WERI-Rb-1 (cell line): ENCODE measurements around the gene SLC39A7.

Experiments used
- DNase-seq: peaks from one replicate; pipeline ENCODE4 v3.0.0-alpha.2; 2020
- H3K27ac ChIP-seq: fragments of 250-450 bp; sonication (Bioruptor Pico); 2 replicates; pipeline ENCODE4 v1.5.1; 2020; ENCODE audit warnings: mild to moderate bottlenecking, moderate library complexity
- H3K27me3 ChIP-seq: fragments of 250-450 bp; sonication (Bioruptor Pico); 2 replicates; pipeline ENCODE4 v1.5.1; 2021; ENCODE audit warnings: mild to moderate bottlenecking, low read depth, moderate library complexity; ENCODE audit not compliant: insufficient read depth, severe bottlenecking
- H3K36me3 ChIP-seq: fragments of 250-450 bp; sonication (Bioruptor Pico); 2 replicates; pipeline ENCODE4 v1.5.1; 2020; ENCODE audit warnings: mild to moderate bottlenecking, moderate library complexity
- H3K4me3 ChIP-seq: 2 replicates; pipeline ENCODE4 v1.5.1; 2011; ENCODE audit warnings: low read depth, mild to moderate bottlenecking, control low read depth, low read length
- H3K9me3 ChIP-seq: fragments of 250-450 bp; sonication (Bioruptor Pico); 2 replicates; pipeline ENCODE4 v1.5.1; 2021; ENCODE audit warnings: mild to moderate bottlenecking, moderate library complexity; ENCODE audit not compliant: severe bottlenecking
- TF ChIP-seq, protein P1 (sequence below): IDR thresholded peaks from 2 replicates; pipeline ENCODE4 v1.5.1; 2011; ENCODE audit warnings: low read depth, mild to moderate bottlenecking, control low read depth, inconsistent platforms, low read length

Gene SLC39A7

DNA sequence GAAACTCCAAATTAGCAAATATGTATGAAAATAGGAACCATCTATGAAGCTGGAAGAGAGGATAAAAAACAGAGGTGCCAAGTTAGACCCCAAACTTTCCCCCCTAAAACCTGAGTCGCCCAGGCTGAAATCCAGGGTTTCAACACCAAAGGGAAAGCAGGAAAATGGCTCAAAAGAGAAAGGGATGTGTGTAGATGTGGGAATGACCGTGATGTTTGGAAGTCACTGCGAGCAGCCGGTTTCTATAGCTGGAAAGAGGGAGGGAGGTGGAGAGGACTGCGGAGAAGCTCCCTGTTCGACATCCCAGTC lies 12.1 kb downstream of the SLC39A7 start:
- DNase-seq = no peak
- TF ChIP-seq, protein P1, sequence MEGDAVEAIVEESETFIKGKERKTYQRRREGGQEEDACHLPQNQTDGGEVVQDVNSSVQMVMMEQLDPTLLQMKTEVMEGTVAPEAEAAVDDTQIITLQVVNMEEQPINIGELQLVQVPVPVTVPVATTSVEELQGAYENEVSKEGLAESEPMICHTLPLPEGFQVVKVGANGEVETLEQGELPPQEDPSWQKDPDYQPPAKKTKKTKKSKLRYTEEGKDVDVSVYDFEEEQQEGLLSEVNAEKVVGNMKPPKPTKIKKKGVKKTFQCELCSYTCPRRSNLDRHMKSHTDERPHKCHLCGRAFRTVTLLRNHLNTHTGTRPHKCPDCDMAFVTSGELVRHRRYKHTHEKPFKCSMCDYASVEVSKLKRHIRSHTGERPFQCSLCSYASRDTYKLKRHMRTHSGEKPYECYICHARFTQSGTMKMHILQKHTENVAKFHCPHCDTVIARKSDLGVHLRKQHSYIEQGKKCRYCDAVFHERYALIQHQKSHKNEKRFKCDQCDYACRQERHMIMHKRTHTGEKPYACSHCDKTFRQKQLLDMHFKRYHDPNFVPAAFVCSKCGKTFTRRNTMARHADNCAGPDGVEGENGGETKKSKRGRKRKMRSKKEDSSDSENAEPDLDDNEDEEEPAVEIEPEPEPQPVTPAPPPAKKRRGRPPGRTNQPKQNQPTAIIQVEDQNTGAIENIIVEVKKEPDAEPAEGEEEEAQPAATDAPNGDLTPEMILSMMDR = no peak
- Histone ChIP-seq H3K36me3 (peaks cover 34% of the 10 kb centered on the region), H3K27ac (no peak overlapping the region), H3K4me3 (peak overlapping the region; percentile 55), H3K27me3 (no peaks in the 10 kb centered on the region), H3K9me3 (no peaks in the 10 kb centered on the region)

DNA sequence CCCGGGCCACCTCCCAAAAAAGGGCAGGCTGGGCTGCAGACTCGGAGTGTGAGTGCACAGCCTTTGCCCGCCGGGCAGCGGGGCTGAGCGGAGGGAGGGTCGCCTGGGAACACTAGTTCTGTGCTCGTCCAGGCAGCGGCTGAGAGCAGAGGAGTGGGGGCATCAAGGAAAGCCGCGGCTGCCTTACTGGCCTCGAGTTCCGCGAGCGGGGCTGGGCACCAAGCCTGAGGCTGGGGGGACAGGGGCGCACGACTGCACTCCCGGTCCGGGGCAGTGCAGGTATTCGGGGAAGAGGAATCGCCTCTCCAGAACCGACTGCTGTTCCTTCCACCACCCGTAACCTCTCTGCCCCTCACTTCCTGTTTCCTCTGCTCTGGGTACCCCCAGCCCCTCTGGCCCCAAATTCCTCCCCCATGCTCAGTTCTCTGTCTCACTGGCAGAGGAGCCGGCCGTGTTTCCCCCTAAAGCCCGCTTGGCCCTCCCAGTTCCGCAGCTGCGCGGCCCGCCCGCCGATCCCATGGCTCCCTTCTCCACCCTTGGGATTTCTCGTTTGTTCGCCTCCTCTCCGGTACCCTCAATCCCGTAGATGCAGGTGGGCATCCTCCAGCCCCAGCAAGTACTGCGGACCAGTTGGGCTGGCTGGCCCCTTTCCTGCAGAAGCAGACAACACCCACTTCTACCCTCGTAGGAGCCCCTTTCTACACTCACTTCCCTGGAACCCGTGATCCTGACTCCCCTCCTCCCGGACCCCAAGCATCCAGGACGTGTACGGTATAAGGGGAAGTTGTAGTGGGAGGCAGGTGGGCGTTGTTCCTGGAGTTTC lies 12.7 kb downstream of the SLC39A7 start:
- peak overlapping the region; percentile 55 for H3K4me3 ChIP-seq
- peaks cover 30% of the 10 kb centered on the region for H3K36me3 ChIP-seq
- DNase-seq = peak; percentile 50
- H3K9me3 ChIP-seq = no peaks in the 10 kb centered on the region
- TF ChIP-seq, protein P1 = no peak
- no peak overlapping the region for H3K27ac ChIP-seq
- no peaks in the 10 kb centered on the region for H3K27me3 ChIP-seq

DNA sequence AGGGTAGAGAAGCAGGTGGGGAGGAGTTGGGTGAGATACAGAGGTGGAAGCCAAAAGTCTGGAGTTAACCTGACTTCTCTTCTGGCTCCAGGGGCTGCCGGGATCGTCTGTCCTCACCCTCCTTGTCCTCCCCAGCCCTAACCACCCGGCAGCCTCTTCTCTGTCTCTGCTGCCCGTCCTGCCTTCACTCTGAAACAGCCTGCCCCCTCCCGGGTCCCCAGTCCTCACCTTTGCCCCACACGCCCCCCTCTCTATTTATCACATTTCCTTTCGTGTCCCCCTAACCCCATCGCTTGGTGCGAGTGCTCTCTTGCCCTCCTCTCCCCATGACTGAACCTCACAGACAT lies 13.3 kb downstream of the SLC39A7 start:
- TF ChIP-seq, protein P1 = no peak
- DNase-seq = no peak
- peaks cover 30% of the 10 kb centered on the region for H3K36me3 ChIP-seq
- H3K4me3 ChIP-seq = peak overlapping the region; percentile 55
- H3K27me3 ChIP-seq = no peaks in the 10 kb centered on the region
- H3K9me3 ChIP-seq = no peaks in the 10 kb centered on the region
- no peak overlapping the region for H3K27ac ChIP-seq

DNA sequence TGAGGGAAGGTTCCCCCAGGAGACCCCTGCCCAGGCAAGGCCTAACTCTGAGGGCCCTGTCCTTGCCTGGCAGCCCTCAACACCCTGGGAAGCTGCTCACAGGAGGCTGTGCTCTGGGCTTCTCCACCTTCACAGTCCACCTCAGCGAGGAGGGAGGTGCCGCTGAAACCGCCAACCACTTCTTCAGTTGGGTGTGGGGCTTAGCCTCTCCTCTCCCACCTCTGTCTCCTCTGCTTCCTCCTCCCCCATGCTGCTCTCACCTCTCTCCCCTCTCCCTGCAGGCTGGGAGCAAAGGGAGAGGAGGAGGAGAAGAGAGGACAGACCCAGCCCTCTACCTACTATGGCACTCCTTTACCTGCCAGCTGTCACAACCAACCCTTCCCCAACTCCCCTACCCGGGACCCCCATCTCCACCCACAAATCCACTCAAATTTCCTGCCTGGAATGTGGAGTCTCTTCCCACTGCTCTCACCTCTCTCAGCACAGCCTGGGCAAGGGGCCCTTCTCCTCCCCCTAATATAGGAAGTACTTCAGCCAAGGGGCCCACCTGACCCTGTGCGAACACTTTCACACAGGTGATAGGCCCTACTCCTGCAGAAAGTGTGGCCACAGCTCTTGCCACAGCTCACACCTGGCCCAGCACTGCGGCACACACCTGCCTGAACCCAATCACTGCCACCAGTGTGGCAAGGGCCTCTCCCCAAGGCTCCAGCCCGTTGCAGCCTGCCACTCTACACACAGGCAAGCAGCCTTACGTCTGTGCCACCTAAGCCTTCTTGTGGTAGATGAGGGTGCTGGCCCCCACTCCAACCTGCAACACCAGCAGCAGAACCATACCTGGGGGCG lies 14.8 kb downstream of the SLC39A7 start:
- TF ChIP-seq, protein P1 = no peak
- no peak for DNase-seq
- H3K27me3 ChIP-seq = no peaks in the 10 kb centered on the region

DNA sequence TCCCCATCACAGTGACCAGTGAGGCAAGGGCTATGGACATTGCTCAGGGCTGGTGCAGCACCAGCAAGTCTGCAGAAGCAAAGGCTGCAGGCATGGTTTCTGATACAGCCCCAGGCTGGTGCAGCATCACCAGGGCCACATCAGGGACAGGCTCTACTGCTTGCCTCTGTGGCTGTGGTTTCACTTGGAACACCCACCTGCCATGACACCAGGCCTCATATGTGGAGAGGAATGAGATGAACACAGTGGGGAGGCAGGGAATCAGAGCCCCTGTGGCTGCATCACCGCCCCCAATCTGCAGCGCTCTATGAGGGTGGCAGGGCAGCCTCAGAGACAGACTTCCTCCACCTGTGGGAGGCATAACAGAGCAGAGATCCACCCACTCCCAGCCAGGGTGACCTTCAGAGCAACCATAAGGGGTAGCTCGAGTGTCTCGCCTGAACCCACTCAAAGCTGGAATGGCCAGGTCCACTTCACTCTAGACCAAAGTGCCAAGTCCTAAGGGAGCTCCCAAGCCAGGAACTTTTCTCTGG lies 15.5 kb downstream of the SLC39A7 start:
- H3K36me3 ChIP-seq = peaks cover 12% of the 10 kb centered on the region
- no peak overlapping the region for H3K4me3 ChIP-seq
- no peak for DNase-seq
- H3K27ac ChIP-seq = no peak overlapping the region
- TF ChIP-seq, protein P1 = no peak
- no peaks in the 10 kb centered on the region for H3K9me3 ChIP-seq
- no peaks in the 10 kb centered on the region for H3K27me3 ChIP-seq

More for the DNA sequence above, 14.8 kb downstream of the SLC39A7 start:
- Histone ChIP-seq H3K9me3 (no peaks in the 10 kb centered on the region), H3K36me3 (peaks cover 17% of the 10 kb centered on the region), H3K27ac (no peak overlapping the region), H3K4me3 (no peak overlapping the region)
